Measurements from ENCODE around the gene BECN2. TPM values are rescaled to one million over a fixed set of nuclear protein-coding genes. Genes with fewer than 3 reads are reported as not detected.

The BECN2 gene
- polyA plus RNA-seq, 2 of the 4 experiments (the other 2 are of a cell fraction), result not detected

- WGBS (ENCODE audit: missing lambda C conversion rate), result 92% methylated on average over 12 of the region's 12 CpGs
- DNase-seq (ENCODE audit: low read depth in 1 of 2, low spot score in 1 of 2) (no peak), FAIRE-seq (no peak), ATAC-seq (no peak)
- no peak overlapping the region for H3K4me3 ChIP-seq
- ChIA-PET CTCF (interaction anchor here (0.7 to 8.0 kb wide), 15 partner anchors 8 to 473 kb away, joined by 3 to 106 read pairs (median 6); no protein-coding TSS in a partner anchor), POLR2A (no interaction called here)
- TF ChIP-seq ZNF302 (CRISPR knock-in tag; IDR thresholded peaks at IDR 0.05), result no peak
- TF ChIP-seq NFE2L2 (conservative IDR thresholded peaks at IDR 0.05; ENCODE audit: low read length), result no peak
- TF ChIP-seq MAFK (IDR thresholded peaks at IDR 0.05; ENCODE audit: partially characterized antibody), result no peak
- no peak for TF ChIP-seq HOXB13 (CRISPR knock-in tag; IDR thresholded peaks at IDR 0.05; ENCODE audit: low read depth)
- TF ChIP-seq ZFP36 (IDR thresholded peaks at IDR 0.05; ENCODE audit: borderline replicate concordance, partially characterized antibody), result no peak
- no peak for TF ChIP-seq RCOR1 (IDR thresholded peaks at IDR 0.05; ENCODE audit: low read depth, low read length)
- no peak overlapping the region for H3K27ac ChIP-seq
- H3K9me3 ChIP-seq, result no peaks in the 10 kb centered on the region
- peaks cover 10% of the 10 kb centered on the region; the same call in 2 of the 3 replicates for H3K4me1 ChIP-seq
- no peak overlapping the region for H3K4me2 ChIP-seq
Measured at GRCh38 chr1:241997401-241997998, 39.9 kb downstream of the BECN2 start.

- H3K27ac ChIP-seq, result peak overlapping the region; percentile 27 to 74
- peak overlapping the region; percentile 25 for H3K4me3 ChIP-seq
- POLR2A ChIA-PET, result no interaction called here
- FAIRE-seq, result no peak
- CTCF ChIA-PET, result interaction anchor here (0.7 to 8.0 kb wide), 38 partner anchors 9 to 831 kb away, joined by 3 to 106 read pairs (median 4); no protein-coding TSS in a partner anchor
- DNase-seq (ENCODE audit: low read depth in 1 of 2, low spot score in 1 of 2), result peak; percentile 82 to 89
- H3K4me1 ChIP-seq, result peaks cover 7% of the 10 kb centered on the region; the same call in 2 of the 3 replicates
- 24% methylated on average over 16 of the region's 20 CpGs for WGBS (ENCODE audit: missing lambda C conversion rate)
- peak; percentile 95 to 97 for ATAC-seq
- H3K4me2 ChIP-seq, result peak overlapping the region; percentile 50
- no peaks in the 10 kb centered on the region for H3K9me3 ChIP-seq
- TF ChIP-seq HEYL (CRISPR knock-in tag; IDR thresholded peaks at IDR 0.05) (no peak), POLR2AphosphoS2 (conservative IDR thresholded peaks at IDR 0.05; ENCODE audit: low read length) (no peak), BHLHE40 (IDR thresholded peaks at IDR 0.05; ENCODE audit: low read depth, low read length) (no peak), RNF2 (IDR thresholded peaks at IDR 0.05; ENCODE audit: borderline replicate concordance, low read depth) (no peak), RAD21 (conservative IDR thresholded peaks at IDR 0.05 in 1 of 2, IDR thresholded peaks at IDR 0.05 in 1 of 2) (peak; percentile 39 to 59), KDM5A (IDR thresholded peaks at IDR 0.05) (no peak), EP300 (IDR thresholded peaks at IDR 0.05) (no peak), ZC3H11A (IDR thresholded peaks at IDR 0.05) (no peak), CHD2 (IDR thresholded peaks at IDR 0.05; ENCODE audit: low read length, partially characterized antibody) (no peak), USF2 (IDR thresholded peaks at IDR 0.05) (no peak), E2F6 (IDR thresholded peaks at IDR 0.05; ENCODE audit: borderline replicate concordance, low read depth) (no peak), TP53 (CRISPR knock-in tag; IDR thresholded peaks at IDR 0.05) (no peak), MAX (IDR thresholded peaks at IDR 0.05) (peak; percentile 40; the same call in 1 of the 2 replicates), TFCP2L1 (CRISPR knock-in tag; IDR thresholded peaks at IDR 0.05) (no peak), RCOR1 (IDR thresholded peaks at IDR 0.05; ENCODE audit: low read depth, low read length) (no peak), SREBF2 (IDR thresholded peaks at IDR 0.05) (no peak), FOXS1 (CRISPR knock-in tag; IDR thresholded peaks at IDR 0.05) (no peak), NPAS2 (CRISPR knock-in tag; IDR thresholded peaks at IDR 0.05; ENCODE audit: borderline replicate concordance) (no peak), ATOH8 (CRISPR knock-in tag; IDR thresholded peaks at IDR 0.05; ENCODE audit: low read depth) (no peak), NR3C1 (IDR thresholded peaks at IDR 0.05) (no peak), CEBPB (IDR thresholded peaks at IDR 0.05) (no peak), HOXB5 (CRISPR knock-in tag; IDR thresholded peaks at IDR 0.05) (no peak), RFX5 (IDR thresholded peaks at IDR 0.05) (no peak), PHF8 (IDR thresholded peaks at IDR 0.05; ENCODE audit: borderline replicate concordance, low read depth) (no peak), BCL3 (IDR thresholded peaks at IDR 0.05) (no peak), MAZ (IDR thresholded peaks at IDR 0.05; ENCODE audit: borderline replicate concordance, low read depth, low read length) (no peak), ZSCAN20 (CRISPR knock-in tag; IDR thresholded peaks at IDR 0.05) (no peak), KDM1A (IDR thresholded peaks at IDR 0.05; ENCODE audit: low read depth) (no peak), HDAC2 (IDR thresholded peaks at IDR 0.05) (no peak), HES2 (IDR thresholded peaks at IDR 0.05) (no peak)
Measured at GRCh38 chr1:241998412-241998921, 40.9 kb downstream of the BECN2 start.

Data from A549 (cell line).